ENCODE data around the gene DPP6.

Gene DPP6

DNA sequence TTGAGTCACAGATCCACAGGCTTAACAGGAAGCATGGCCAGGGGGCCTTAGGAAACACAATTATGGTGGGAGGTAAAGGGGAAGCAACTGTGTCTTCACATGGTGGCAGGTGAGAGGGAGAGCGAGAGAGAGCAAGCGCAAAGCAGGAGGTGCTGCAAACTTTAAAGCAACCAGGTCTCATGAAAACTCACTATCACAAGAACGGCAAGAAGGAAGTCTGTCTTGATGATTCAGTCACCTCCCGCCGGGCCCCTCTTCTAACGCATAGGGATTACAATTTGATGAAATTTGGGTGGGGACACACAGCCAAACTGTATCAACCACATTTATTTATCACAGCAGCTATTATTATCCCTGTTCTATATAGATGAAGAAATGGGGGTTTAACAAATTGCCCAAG lies 201.6 kb downstream of the DPP6 start:
- DNase-seq: no peak

DNA sequence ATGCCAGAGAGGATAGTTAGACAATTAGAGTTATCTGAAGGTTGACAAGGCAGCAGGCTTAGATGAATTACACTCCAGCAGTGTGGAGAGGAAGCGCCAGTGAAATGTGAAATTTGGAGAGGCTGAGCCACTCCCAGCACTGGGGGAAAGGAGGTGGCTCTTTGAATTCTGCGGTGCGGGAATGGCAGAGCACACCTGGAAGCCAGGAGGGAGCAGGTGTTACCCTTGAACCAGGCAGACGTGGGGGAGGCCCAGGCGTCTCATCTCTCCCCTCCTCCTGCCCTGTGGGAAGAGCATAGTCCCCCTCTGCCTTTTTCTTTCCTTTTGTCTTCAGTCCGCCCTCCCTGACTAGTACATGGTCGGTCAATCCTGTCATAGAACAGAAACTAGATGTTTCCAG lies 203.1 kb downstream of the DPP6 start:
- DNase-seq: no peak

DNA sequence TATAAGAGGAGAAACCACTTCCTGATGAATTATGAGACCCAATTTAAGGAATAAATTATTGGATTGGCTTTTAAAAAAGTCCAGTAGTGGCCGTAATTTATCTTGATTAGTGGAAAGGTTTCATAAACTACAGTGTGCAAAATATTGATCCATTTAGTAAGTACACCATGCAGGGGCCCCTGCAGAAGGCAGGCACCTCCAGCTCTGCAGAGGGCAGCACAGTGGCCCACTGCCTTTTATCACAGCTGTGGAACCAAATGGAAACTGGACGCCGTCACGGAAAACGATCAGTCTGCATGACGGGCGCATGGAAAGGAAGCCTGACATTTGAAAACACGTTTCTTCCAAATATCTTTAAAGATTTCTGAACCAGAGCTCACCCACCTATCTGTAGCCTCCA lies 204.0 kb downstream of the DPP6 start:
- DNase-seq: no peak

DNA sequence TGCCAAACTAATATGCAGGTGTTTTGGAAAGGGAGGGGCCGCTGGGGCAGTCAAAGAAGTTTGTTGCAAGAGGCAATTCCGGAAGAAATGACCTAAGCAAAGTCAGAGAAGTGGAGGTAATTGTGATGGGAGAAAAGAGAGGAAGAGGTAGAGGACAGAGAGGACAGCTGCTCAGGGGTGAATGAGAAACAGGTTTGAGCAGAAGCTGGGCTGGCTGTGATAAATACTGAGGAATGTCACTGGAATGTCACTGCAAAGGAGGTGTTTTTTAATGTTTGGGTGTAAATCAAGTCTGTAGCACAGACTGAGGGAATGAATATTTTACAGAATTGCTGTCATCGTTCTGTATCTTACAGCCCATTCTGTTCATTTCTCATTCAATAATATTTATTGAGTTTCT lies 207.2 kb downstream of the DPP6 start:
- no peak for DNase-seq

DNA sequence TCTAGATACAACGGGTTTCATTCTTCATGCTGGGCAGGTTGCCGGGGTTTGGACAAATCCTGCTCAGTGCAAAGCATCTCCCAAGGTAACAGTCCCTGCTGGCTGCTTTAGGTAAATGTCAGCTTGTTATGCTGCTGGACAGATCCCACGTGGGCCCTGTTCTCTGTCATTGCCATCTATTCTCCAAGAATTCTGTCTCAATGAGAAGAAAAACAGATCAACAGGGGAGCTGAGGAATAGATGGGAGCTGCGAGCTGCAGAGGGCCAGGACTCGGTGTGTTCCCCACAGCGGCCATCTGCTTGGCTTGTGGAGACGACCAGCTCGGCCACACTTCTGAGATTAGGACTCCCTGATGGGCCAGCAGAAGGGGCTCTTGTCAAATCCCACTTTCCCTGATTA lies 235.2 kb downstream of the DPP6 start:
- no peak for DNase-seq

DNA sequence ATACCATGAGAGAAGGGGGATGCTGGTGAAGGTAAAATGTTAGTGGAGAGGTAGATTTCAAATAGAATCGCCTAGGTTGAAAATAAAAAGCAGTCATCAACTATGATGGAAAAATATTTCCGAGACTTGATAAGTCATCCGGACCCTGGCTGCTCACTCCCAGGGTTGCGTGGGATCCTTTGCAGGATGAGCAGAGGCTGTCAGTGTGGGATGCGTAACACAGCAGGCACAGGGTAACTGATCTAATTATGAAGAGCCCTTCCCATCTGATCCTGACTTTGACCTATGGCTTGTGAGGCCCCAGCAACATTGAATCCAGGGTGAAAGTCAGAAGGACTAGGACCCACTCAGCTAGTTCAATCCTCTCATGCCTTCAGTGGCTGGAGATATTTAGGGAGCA lies 236.9 kb downstream of the DPP6 start:
- no peak for DNase-seq

DNA sequence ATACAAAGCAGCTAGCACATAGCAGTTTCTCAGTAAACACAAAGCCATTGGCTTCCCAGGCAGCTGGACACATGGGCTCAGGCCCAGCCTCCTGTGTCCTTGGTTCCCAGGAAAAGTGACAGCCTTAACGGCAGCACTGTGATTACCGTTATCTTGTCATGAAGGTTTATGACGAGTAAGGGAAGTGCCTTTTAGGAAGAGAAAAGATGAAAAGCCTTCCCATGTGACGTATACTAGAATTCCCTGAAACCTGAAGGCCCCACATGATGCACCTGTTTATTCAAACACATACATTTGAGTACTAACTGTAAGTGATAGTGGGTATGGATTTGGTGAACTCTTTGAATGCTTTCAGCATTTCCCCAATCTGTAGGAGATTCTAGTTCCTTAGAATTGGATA lies 244.2 kb downstream of the DPP6 start:
- no peak for DNase-seq

DNA sequence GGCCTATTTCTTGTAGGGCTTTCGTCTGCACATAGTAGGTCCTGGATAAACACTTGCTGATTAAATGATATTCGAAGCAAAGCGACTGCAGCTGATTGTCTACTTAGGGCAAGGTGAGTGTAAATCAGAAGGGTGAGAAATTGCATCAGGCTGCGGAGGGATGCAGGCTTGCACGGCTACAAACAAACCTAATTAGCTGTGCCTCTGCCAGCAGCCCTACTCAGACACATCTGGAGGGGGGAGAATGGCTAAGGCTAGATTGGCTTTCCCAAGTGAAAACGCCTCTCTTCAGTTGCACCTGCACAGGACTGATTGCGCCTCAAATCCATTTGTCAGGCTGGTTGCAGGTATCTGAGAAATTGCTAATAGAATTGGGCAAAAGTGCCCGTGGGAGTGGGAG lies 247.5 kb downstream of the DPP6 start:
- DNase-seq: no peak

DNA sequence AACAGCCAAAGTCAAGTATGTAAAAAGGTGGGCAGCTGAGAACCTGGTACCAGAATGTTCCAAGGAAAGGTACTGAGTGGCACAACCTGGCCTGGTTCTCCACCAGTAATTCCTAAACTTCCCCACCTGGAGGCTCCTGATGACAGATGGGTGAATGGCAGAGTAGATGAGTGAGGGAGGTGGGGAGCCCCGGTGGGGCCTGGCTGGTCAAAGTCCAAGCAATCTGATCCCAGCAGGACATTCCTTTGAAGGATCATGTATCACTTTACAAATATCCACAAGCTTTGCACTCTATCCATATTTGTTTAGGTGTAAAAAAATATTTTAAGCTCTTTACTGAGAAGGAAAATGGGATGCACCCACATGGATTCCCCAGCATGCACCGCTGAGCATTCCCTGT lies 250.2 kb downstream of the DPP6 start:
- DNase-seq: no peak

DNA sequence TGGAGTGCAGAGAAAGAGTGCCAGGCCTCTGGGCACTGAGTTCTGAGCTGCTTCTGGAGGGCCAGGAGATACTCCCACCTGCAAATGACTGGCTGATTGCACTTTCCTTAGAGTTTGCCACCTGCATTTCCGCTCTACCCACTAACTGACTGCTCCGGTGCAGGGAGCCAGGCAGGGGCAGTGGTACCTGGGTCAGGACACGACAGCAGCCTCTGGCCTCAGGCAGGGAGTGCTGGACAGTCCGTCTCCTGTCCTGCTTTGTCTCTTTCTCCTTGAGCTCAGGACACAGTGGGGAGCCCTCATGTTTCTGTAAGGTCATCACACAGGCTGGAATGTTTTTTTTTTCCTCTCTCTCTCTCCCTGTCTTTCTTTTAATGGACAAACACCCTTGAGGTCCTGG lies 252.0 kb downstream of the DPP6 start:
- no peak for DNase-seq

DNA sequence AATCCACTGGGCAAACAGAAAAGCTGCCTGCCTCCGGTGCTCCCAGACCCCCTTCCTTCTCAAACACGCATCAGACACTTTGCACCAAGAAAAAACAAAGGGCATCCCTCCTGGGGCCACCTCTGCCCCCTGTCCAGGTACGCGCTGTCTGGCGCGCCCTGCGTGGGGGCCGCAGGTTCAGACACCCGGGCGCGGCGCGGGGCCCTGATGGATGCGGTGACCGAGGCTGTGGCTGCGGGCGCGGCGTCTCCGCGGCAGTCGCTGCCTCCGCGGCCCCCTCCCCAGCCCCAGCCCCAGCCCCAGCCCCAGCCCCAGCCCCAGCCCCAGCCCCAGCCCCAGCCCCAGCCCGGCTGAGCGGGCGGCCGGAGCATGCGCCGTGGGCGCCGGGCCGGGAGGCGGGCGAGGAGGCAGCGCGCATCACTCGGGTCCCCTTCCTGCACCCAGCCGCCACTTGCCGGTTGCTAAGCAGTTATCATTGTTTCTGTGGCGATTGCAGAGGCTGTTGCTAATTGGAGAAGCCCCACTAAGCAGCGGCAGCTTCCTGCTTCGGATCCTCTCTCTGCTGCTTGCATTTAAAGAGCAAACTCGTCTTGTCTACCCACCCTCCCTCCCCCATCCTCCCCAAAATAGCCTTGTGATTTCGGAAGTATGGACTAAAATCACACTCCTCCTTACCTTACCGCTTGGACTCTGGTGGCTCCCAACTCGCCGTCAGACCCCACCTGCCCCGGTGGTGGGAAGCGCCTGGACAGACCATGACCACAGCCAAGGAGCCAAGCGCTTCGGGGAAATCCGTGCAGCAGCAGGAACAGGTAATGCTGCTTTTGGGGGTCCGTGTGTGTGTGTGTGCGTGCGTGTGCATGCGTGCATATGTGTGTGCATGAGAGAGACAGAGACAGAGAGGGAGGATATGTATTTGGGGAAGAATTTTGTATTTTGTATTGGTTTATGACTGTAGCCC lies 252.8 kb downstream of the DPP6 start:
- DNase-seq: no peak

DNA sequence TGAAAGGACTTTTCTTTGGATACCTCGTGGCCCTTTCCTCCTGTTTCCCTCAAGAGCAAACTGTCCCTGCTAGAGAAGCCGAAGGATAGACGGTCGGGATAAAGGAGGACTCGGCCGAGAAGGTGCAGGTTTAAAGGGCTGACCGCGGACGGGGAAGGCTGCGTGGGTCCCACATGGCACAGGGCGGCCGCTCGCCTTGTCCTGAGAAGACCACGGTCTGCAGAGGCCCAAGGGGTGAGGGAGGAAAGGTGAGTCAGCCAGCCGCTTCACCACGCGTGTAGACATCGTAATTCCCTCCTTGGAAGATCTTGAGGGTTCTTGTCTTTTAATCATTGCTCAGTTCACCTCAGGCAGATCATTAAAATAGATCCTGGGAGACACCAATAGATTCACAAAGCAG lies 253.8 kb downstream of the DPP6 start:
- no peak for DNase-seq

DNA sequence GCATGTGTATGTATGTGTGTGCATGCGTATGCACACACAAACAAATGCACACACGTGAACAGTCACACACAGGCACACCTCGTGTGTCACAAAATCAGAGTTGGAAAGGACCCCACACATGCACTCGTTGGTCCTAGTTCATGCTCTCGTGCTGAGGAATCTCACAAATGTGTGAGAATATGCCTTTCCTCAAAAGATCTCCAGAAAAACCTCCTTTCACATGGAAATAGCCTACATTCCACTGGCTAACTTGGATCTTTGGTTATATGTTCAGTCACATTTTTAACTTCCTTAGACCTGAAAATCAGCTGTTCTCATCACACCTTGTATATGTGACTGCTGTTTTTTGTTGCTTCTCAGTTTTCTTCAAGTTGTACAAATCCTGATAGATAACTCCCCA lies 256.7 kb downstream of the DPP6 start:
- DNase-seq: no peak

DNA sequence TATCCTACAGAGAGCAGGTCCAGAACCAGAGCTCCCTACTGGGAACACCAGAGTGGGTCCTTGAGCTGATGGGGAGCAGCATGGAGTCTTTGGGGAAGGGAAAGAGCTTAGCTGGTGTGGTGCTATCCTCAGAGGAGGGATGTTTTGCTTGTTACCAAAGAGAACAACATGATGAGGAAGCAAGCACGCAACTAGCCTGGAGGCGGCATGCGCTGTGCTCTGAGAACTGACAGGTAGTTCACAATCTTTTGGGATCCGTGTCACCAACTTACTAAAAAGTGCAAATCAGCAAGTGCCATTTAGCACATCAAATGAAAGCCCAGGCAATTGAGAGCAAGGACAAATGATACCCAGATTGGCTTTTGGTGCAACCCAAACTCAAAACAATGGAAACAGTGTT lies 257.9 kb downstream of the DPP6 start:
- no peak for DNase-seq

DNA sequence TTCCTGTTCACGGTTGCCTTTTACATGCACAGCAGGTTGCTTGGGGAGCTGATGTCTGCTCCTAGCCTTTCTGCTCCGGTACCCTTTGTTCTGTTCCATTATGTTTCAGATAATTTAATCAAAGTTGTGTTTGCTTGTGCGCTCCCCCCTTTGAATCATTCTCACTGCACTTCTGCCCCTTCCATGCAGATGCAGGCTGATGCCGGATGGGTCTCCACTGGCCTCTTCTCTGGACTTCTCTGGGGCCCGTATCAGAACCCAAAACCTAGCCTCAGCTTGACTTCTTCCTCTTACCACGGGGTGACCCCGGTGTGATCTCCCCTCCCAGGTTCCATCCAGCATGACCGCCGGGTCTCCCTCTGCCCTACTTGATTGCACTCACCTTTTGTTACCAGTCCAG lies 272.0 kb downstream of the DPP6 start:
- no peak for DNase-seq

DNA sequence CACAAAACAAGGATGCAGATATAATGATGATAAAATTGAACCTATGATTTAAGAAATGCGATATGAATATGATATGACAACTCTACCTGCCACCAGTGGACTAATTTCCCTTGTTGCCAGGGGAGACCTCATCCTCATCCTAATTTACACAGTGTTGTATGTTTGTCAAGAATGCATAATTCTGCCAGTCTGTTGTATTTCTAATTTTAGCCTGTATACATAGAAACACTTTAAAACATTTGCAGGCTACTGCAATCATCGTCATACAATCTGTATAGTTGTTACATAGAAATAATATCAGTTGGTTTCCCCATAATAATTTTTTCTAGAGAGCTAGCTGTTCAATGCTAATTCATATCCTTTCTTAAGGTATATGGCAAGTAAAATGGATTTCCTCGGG lies 274.2 kb downstream of the DPP6 start:
- no peak for DNase-seq

DNA sequence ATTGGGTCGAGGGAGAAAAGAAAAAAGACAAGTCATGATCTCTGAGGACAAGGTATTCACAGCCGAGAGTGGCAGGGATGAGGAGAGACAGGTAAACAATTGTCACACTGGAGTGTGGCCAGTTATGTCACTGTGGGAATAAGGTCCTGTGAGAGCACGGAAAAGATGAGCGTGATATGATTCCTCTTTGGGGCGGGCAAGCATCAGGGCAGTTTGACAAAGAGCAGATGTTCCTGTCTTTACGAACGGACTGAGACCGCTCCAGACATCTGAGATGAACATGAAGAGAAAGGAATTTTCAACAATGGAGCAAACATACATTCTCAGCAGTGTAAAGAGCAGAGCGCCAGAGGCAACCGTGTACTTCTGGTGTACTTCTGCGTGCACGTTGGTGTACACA lies 278.1 kb downstream of the DPP6 start:
- DNase-seq: no peak

DNA sequence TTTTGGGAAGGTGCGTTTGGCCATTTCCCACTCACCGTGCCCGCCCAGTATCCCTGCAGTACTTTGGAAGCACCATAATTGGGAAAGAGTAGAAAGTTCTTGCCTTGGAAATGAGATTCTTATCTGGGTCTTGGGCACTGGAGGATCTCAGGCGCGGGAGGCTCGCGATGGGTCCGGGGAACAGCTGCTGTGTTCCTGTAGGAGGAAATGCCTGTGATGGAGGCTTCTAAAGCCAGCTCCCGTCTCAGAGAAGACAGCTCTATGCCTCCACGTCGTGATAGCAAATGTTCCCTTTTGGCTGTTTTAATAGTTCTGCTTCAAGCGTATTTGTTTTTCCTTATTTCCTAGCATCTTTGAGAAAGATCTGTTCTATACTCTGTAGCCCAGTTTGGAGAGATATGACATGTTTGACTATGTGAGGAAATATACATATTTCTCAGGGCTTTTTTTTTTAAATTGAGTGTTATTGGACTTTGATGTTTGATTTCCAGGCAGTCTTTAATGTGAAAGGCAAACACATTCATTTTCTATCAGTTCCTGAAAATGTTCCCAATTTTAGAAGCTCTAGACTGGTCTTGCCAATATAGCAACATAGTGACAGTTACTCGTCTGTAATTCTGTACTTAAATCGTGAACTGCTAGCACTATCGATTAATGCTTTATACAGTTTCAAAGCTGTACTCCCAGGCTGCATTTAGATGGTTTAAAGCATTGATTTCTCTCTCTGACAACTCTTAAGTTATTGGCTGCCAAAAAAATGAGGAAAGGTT lies 280.8 kb downstream of the DPP6 start:
- DNase-seq: no peak

DNA sequence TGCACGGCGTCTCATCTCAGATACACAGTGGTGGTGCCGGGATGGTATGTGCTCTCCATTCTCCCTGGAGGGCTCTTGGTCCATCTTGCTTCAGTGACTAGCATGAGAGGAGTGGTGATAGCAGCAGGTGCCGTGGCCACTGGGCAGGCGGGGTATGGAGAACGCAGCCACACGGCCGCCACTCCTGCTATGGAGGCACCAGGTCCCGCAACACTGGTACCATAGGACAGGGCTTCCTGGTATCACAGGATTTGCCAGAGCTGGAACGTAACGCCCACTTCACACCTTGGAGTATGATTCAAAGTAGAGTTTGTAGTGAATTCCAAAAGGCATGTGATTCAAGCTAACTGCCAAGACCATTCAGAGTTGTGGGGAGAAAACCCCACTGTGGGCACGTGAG lies 284.1 kb downstream of the DPP6 start:
- no peak for DNase-seq

DNA sequence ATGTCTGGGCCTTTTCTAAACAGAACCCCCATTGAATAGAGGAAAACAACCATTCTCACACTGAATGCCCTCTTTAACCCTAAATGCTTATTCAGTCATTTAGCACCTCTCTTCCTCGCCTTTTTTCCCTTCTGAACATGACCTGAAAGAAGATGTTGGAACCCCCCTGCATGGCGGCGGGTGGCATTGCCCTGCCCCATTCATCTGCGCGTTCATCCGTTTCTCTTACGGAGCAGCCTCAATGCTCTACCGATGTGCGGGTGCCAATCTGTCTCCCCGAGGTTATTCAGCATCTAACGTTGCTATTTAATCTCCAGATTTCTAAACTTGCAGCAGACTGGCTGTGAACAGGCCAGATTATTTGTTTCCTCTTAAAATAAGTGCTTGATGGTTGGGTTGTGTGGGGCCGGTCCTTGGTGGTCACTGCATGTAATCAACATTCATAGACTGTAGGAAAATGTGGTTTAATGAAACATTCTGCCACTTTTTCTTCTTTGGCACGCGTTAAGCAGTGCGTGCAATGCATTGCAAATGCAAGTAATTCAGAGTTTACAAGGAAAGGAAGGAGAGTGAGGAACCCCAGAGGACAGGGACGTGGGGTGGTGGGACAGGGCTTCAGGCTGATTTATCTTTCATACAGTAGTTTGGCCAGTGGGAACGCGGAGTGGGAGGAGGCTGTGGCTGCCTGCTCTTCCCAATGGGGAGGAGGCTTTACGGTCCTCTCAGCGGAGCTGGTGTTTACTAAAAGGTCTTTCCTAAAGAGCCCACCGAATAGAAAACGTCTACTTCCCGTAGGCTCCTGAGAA lies 286.7 kb downstream of the DPP6 start:
- DNase-seq: no peak

DNA sequence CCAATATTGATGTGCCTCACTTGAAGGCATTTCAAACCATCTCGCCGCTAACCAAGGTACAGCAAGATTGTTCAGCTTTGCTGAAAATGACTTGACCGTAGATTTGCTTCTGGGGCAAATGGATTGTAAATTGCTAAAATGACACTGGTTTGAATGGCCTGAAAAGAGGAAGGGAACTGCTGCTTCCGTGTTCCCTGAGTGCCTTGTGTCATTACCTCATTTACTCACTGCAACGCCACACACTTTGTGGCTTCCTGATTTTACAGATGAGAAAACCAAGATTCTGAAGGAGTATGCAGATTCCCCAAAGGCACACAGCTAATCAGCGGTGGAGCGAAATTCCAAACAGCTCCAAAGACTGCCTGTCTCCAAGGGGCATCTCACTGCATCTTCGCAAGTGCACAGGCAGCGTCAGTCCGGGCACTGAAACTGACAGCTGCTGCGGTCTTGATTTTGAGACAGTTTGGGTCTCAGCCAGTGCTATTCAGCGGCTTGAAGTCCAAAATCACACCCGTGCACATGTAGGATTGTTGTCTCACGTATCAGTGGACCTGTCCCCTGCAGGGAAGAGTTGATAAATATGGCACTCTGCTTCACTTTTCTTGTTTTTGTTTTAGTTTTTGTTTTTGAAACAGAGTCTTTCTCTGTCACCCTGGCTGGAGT lies 290.9 kb downstream of the DPP6 start:
- DNase-seq: no peak

DNA sequence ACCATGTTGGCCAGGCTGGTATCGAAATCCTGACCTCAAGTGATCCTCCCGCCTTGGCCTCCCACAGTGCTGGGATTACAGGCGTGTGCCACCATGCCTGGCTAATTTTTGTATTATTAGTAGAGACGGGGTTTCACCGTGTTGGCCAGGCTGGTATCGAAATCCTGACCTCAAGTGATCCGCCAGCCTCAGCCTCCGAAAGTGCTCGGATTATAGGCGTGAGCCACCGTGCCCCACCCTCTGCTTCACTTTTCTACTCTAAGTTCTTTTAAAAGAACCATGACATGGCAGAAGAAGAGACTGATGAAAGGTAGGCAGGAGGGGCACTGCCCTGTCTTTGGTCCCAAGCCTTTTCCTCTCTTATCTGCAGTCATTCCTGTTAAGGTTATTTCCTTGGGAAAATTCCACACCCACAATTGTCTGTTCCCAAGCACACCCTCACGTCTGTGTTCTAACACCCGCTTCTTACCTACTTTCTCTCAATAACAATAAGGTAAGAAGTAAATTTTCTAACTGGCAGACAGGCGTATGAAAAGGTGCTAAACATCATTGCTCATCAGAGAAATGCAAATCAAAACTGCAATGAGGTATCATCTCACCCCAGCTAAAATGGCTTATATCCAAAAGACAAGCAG lies 291.7 kb downstream of the DPP6 start:
- DNase-seq: no peak
